GM21737 (cell line): ENCODE data around the gene UXS1.

Source experiments
- ATAC-seq: cut with Tn5 transposase; IDR thresholded peaks from one replicate; pipeline ENCODE4 v1.9.1; 2021; ENCODE audit warnings: mild to moderate bottlenecking, moderate library complexity; ENCODE audit not compliant: unreplicated experiment

UXS1 gene

DNA sequence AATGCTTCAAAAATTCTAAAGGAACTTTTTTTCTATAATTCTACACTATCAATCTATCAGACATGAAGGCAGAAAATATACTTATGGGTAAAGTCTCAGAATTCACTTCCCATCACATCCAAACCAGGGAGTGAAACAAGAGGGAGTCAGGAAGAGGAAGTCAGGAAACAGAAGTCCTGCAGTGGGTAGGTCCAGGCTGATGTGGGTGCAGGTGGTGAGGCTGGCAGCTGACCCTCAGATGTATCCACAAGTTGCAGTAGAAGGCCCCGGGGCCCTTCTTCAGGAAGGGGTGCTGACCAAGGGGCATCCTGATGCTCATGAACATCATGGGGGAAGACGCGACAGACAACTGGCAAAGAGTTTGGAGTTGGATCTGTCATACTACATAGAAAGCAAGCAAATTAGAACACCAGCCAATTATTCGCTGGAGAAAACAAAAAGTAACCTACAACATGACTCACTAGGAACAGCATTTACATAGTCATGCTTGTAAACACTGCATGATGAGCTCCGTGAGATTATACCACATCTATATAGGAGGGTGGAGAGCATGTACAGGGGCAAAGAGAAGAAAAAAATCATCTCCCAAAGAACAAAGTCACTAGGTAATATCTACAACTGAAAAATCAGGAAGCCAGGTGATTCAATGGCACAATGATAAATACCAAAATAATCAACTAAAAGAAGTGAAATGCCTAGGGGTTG, 4.2 kb downstream of the UXS1 start:
- no peak for ATAC-seq

DNA sequence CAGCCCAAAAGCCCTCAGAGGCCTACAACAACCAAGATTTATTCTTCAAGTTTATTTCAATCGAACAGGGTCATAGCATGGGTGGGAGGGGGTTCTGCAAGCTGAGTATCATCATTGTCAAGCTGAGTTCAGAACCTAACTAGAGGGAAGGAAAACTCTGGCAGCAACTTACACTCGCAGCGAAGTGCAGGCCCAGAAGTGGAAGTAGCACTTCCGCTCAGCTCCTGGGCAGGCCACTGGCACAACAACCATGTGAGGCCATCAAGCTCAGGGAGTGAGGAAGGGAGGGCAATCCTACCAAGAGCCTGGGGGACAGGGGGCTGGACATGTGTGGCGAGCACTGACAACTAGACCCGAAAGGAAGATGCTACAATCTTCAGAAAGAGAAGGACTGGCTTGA, 4.8 kb downstream of the UXS1 start:
- ATAC-seq = no peak

DNA sequence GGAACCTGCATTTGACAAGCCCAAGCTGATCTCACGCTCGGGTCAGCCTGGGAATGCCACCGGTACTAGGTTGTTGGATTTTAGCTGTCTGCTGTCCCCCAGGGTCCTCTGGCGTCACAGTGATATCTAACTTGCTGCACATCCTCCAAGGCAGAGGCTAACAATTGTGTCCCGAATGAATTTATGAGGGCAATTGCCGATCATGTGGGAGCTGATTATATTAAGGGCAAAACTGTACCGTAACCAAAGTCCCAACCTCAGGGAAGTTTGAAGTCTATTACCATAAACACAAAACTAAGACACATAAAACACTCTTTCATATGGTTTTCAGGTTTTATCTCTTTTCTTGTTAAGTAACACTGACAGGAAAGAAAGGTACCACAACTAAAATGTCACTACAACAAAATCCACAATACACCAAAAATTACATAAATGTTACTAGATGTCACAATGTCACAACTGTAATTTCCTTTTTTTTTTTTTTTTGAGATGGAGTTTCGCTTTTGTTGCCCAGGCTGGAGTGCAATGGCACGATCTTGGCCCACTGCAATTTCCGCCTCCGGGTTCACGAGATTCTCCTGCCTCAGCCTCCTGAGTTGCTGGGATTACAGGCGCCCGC, 6.7 kb downstream of the UXS1 start:
- ATAC-seq = no peak

DNA sequence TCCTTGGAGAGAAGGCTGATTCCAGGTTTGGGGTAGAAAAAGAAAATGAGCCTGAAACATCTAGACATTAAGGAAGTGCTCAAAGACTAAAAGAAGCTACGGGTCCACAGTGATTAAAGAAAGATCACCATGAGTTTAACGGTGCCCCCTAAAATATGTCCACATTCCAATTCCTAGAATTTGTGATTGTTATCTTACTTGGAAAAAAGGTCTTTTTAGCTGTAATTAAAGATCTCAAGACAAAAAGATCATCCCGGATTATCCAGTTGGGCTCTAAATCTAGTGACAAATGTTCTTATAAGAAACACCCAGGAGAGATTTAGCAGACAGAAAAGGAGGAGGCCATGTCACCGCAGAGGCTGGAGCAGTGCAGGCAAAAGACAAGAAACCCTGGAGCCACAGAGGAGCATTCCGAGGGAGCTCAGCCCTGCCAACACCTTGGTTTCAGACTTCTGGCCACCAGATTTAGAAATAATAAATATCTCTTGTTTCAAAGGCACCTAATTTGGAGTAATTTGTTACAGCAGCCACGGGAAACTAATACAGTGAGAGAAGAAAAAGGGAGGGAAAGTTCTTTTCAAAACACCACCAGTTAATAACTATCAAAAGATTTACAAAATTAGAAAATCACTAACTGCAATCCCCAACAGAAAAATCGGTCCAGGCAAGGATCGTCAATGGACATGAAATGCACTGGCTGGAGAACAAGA, 8.5 kb downstream of the UXS1 start:
- ATAC-seq = no peak

DNA sequence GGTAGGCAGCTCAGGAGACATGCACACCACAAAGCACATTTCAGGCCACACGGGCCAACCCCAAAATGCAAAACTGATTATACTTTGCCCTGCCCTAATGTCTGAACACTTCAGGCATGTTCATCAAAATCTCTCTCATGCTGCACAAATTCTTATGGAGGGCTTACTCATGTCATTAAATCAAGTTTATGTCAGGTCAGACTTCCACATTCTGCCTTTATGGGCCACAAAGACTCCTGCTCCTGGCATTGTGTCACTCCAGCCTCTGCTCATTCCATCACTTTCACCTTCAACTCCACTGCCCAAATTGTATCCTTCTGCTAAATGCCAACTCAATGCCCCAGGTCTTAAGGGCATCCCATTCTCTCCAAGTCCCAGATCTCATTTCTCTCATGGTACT, 9.2 kb downstream of the UXS1 start:
- ATAC-seq = no peak

DNA sequence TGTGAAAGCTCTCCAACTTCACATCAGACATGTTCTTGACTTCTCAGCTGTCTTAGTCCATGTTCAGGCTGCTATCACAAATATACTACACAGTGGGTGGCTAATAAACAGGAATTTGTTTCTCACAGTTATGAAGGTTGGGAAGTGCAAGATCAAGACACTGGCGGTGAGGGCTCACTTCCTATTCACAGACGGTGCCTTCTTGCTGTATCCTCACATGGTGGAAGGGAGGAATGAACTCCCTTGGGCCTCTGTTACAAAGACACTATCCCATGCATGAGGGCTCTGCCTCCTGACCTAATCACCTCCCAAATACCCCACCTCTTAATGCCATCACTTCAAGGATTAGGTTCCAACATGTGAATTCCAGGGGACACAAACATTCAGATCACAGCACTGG, 9.7 kb downstream of the UXS1 start:
- ATAC-seq = no peak

DNA sequence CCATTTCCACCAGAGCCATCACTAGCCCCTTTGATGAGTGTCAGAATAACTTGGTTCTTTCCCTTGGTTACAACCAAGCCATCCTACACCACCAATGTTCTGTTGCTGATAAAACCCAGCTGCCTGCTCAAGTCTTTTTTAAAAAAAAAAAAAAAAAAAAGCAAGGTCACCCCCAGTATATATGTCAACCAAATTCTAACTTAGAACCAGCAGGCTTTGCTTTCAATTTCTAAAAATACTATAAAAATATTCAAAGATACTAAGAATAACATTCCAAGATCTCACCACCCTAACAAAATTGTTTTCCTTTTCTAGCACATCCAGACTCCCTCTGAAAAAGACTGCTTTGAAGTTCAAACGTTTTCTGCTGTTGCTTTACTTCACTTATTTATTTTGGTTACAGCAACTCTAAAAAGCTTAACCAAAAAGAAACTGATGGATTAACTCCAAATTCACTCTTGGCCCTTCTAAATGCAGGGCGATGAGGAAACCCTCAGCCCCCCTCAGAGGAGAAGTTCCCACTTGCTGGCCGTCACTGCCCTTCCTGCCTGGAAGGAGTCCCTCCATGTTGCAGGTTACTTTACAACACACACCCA, 10.9 kb downstream of the UXS1 start:
- ATAC-seq = no peak

GRCh38 chr2:106181064-106181463, 13.0 kb downstream of the UXS1 start:
- no peak for ATAC-seq

DNA sequence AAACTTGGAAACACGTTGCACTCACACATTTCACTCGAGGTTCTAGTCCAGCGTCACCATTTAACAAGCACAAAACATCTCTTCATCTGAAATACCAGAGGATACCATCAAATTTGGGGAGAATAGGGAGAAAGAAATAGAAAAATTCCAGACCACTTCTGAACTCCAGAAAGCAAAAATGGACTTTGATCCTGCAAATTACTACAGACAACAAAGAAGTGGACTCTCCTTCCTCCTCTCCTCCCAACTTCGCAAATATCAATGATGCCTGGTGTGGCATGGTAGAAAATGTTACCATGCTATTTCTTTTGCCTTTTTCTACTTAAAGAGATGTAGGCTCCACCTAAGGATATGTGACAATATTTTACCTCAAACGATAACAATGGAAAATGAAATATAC, 13.5 kb downstream of the UXS1 start:
- no peak for ATAC-seq

- no peak for ATAC-seq
Observed at GRCh38 chr2:106178716-106179115, 15.4 kb downstream of the UXS1 start.

- no peak for ATAC-seq
Observed at GRCh38 chr2:106177581-106177980, 16.5 kb downstream of the UXS1 start.

- ATAC-seq = no peak
Observed at GRCh38 chr2:106176446-106177099, 17.5 kb downstream of the UXS1 start.

- ATAC-seq = no peak
Observed at GRCh38 chr2:106175086-106175850, 18.8 kb downstream of the UXS1 start.

GRCh38 chr2:106174056-106174455, 20.0 kb downstream of the UXS1 start:
- ATAC-seq = no peak

DNA sequence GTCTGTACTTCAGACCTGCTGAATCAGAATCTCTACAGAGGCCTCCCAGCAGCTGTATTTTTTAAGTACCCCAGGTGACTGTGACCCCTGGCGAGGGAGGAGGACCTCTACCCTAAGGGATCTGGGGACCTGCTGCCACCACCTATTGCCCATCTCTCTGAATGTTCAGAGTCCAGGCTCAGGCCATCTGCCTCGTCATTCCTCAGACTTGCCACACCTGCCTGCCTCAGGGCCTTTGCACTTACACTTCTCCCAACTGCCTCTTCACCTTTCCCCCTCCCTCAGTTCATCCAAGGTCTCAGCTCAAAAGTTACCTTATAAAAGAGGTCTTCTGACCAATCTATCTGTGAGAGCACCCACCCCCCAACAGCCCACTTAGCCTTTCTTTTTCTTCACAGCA, 21.5 kb downstream of the UXS1 start:
- no peak for ATAC-seq

GRCh38 chr2:106168657-106169056, 25.4 kb downstream of the UXS1 start:
- ATAC-seq = no peak

- no peak for ATAC-seq
Observed at GRCh38 chr2:106167067-106167466, 27.0 kb downstream of the UXS1 start.

GRCh38 chr2:106165561-106165960, 28.5 kb downstream of the UXS1 start:
- no peak for ATAC-seq

- ATAC-seq = no peak
Observed at GRCh38 chr2:106165029-106165428, 29.1 kb downstream of the UXS1 start.

- ATAC-seq = no peak
Observed at GRCh38 chr2:106163948-106164545, 30.1 kb downstream of the UXS1 start.
